ENCODE data around the gene ATG7.

Gene ATG7

DNA sequence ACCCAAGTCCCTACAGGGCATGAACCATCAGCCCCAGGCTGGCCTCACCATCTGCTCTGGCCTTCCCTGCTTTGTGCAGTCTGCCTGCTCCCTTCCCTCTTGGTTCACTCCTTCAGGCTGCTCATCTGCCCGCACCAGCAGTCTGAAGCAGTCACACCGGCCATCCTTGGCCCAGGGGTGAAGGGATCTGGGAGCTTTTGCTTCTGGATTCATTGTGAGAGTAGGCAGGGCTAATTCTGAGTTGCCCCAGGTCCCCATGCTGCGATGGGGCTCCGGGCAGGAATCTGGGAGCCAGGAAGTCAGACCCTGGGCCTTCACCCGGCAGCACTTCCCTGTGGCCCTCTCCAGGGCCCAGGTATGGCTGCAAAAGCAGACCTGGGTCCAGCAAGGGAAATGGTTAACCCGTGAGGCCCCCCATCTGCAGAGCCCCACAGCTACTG is 271.8 kb downstream of the ATG7 start:
- no peak for DNase-seq

- DNase-seq = no peak
Measured at GRCh38 chr3:11544412-11545181, 272.4 kb downstream of the ATG7 start.

GRCh38 chr3:11545186-11545851 is 273.1 kb downstream of the ATG7 start:
- DNase-seq = no peak

GRCh38 chr3:11546657-11547302 is 274.6 kb downstream of the ATG7 start:
- DNase-seq = no peak

GRCh38 chr3:11547498-11547897 is 275.3 kb downstream of the ATG7 start:
- DNase-seq = no peak

- no peak for DNase-seq
Measured at GRCh38 chr3:11548721-11549131, 276.5 kb downstream of the ATG7 start.

GRCh38 chr3:11549580-11550140 is 277.5 kb downstream of the ATG7 start:
- peak; percentile 40 to 82 for DNase-seq

- no peak for DNase-seq
Measured at GRCh38 chr3:11551036-11551435, 278.8 kb downstream of the ATG7 start.

DNA sequence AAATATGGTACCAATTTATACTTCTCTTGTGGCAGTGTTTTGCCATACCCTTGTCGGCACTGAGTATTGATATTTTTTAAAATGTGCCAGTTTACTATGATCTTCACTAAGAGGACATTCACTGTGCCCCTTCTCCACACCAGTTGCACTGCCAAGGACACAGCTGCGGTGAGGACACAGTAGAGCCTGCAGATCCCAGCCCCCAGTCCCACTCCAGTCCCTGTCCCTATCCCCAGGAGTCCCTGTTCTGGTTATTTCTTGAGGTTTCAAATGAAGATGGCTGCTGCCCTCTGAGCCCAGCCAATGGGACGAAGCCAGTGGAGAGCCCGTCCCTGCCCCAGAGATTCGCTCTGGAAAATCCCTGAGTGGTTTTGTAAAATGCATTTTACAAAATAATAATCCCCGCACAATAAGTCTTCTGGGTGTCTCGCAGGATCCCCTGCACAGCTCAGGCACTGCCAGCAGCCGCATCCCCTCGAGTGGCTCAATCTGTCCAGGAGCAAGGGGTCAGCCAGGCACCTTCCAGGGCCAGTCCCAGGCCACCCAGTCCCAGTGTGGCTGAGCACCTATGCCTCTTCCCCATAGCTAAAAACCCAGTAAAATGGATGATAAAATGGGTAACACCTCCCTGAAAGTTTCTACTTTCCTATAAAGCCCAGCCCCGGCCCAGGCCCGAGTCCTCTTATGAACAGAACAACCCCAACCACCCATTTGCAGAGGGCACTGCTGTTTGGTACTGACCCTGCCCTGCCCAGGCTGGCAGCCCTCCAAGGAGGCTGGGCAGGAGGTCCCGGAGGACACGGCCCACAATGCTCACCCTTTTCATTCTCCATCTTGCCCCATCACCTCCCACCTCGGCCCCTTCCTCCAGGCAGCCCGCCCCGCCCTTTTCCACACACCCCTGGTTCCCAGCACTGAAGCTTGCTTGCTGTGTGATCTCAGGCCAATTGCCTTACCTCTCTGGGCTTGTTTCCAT is 280.4 kb downstream of the ATG7 start:
- no peak for DNase-seq

- DNase-seq = no peak
Measured at GRCh38 chr3:11553436-11554235, 281.4 kb downstream of the ATG7 start.

GRCh38 chr3:11554236-11554610 is 282.0 kb downstream of the ATG7 start:
- DNase-seq = no peak

DNA sequence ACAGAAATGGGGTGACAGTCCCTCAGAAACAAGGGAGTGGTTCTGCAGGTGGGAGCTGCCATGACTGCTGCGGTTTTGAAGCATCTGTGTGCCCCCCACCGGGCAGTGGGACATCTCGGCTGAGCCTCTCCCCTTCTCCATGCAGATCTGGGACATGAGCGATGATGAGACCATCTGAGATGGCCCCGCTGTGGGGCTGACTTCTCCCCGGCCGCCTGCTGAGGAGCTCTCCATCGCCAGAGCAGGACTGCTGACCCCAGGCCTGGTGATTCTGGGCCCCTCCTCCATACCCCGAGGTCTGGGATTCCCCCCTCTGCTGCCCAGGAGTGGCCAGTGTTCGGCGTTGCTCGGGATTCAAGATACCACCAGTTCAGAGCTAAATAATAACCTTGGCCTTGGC is 282.5 kb downstream of the ATG7 start:
- no peak for DNase-seq

GRCh38 chr3:11555211-11555782 is 283.1 kb downstream of the ATG7 start:
- no peak for DNase-seq

- no peak for DNase-seq
Measured at GRCh38 chr3:11555881-11556633, 283.9 kb downstream of the ATG7 start.

- DNase-seq = peak in 1 of 2 experiments; percentile 45
Measured at GRCh38 chr3:11556851-11557644, 284.9 kb downstream of the ATG7 start.

DNA sequence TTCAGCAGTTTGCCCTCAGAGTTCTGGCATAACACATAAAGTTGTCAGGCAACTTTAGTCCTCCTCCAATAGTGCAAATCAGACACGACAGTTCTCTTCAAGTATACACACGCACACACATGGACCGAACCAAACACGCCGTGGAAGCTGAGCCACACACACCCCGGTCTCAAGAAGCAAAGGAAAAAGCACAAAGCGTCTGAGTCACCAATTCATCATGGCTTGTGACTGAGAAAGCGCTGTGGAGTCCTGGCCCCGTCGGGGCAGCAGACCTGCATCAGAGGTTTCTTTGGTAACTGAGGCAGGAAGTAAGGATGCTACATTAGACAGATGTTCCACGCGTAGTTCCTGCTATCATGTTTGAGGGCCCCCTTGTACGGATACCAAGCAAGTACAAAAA is 285.8 kb downstream of the ATG7 start:
- no peak for DNase-seq

DNA sequence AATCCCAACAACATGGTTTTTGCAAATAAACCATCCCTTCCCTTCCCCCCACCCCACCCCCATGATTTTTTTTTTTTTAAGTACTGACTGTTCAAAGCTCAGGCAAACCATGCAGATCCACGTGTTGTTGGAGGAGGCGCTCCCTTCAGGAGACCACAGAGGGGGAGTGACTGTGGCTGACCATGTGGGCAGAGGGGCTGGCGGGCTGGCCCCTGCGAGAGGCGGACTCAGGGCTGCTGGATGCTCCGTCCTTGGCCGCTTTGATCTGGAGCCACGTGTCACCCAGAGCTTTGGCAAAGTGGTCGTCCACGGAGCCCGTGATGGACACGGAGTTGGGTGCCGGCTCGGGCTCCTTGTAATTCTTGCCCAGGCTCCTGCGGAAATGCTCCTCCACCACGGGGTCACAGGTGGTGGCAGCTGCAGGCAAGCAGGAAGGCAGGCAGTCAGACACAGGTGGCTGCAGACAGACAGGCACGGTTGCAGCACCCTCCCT is 286.3 kb downstream of the ATG7 start:
- DNase-seq = no peak

DNA sequence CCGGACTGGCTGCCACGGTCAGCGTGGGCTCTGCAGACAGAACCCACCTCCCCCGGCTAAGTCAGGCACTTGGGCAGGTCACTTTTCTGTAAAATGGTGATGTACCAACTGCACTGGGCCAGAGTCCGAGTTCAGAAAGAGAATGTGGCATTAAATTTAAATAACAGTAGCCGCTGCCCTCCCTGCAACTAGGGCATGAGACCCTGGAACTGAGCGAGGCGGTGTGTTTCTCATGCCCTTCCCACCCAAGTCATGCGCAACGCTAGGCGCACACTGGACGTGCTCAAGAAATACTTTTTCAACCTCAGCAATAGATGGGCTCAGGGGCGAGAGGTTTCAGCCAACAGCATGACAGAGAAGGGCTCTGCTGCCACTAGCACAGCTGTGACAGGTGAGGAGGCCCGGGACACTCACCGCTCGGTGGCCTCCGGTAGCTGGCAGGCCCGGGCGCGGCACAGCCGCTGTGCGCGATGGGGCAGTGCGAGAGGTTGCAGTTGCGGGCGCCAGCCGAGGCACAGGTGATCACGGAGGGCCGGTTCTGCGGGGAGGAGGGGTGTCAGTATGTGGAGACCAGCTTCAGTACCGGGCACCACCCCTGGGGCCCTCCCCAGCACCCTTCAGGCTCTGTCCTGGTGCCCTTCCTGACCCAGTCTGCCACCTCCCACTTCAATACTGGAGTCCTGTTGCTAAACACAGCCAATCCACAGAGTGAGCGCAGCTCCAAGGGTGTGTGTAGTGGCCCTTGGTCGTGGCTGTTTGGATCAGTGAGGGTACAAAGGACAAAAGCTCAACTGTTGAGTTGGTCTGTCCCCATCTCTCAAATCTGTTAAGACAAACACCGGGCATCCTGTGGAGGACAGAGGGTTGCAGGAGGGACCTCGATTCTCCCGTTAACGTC is 287.0 kb downstream of the ATG7 start:
- peak in 1 of 2 experiments; percentile 36 for DNase-seq

Measured in NCI-H526 (cell line).